Measurements from ENCODE around the gene PLD1. TPM values are rescaled to one million over a fixed set of nuclear protein-coding genes. Genes with fewer than 3 reads are reported as not detected.
A peak's percentile ranks its signal among the peaks of the same experiment; 100 is the strongest.

Gene PLD1
- total RNA-seq, 6 experiments from 2014 or later = 13.3 to 29.9 (median 18.5) TPM

GRCh38 chr3:171652932-171653331 lies 157.4 kb downstream of the PLD1 start:
- H3K4me3 ChIP-seq = no peak overlapping the region
- intact Hi-C loops (cut with DNase I) = no loop called here
- ATAC-seq (no peak), DNase-seq (no peak)
- H3K27ac ChIP-seq = no peak overlapping the region
- H3K9me3 ChIP-seq = no peaks in the 10 kb centered on the region
- no peak for TF ChIP-seq POLR2A (IDR thresholded peaks at IDR 0.05)
- no peak for TF ChIP-seq CTCF (IDR thresholded peaks at IDR 0.05)
- H3K27me3 ChIP-seq = no peaks in the 10 kb centered on the region
- peaks cover 0 to 20% (median 0%) of the 10 kb centered on the region in 4 donors for H3K36me3 ChIP-seq
- peaks cover 0 to 3% (median 0%) of the 10 kb centered on the region in 4 donors for H3K4me1 ChIP-seq
- 63% methylated on average over 1 of the region's 1 CpG for WGBS (ENCODE audit: insufficient coverage, low coverage, low lambda C conversion rate, missing lambda C conversion rate)

- ATAC-seq (peak in 1 of 4 donors; percentile 37), DNase-seq (no peak)
- Histone ChIP-seq H3K27me3 (no peaks in the 10 kb centered on the region), H3K36me3 (peaks cover 0 to 7% (median 0%) of the 10 kb centered on the region in 4 donors), H3K27ac (peak overlapping the region in 1 of 3 donors; percentile 9), H3K9me3 (no peaks in the 10 kb centered on the region), H3K4me1 (peaks cover 0 to 3% (median 0%) of the 10 kb centered on the region in 4 donors), H3K4me3 (no peak overlapping the region)
- 85% methylated on average over 5 of the region's 10 CpGs for WGBS (ENCODE audit: insufficient coverage, low coverage, low lambda C conversion rate, missing lambda C conversion rate)
- intact Hi-C loops (cut with DNase I) = loop anchor here (5.0 to 10.0 kb wide), 2 partner anchors 122 to 125 kb away; no protein-coding TSS in a partner anchor
- TF ChIP-seq POLR2A (IDR thresholded peaks at IDR 0.05) (no peak), CTCF (IDR thresholded peaks at IDR 0.05) (no peak)
These were observed 160.2 kb downstream of the PLD1 start for GRCh38 chr3:171649911-171650592.

DNA sequence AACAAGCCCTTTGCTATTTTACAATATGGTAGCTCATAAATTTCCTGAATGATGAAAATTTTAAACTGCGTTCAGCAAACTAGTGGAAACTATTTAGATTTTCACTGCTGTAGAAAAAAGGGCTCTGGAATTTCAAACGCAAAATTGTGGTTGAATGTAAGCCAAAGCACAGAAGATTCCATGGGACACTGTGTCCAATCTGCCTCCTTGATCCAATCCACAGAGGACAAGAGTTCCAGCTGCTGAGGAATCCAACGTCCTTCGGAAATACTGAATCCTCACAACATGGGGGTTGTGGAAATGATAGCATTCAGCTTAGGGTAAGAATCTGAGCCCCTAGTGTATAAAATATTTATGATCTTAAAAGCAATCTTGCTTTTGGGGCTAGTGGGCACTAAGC lies 161.0 kb downstream of the PLD1 start:
- Histone ChIP-seq H3K36me3 (peaks cover 0 to 7% (median 0%) of the 10 kb centered on the region in 4 donors), H3K27me3 (no peaks in the 10 kb centered on the region), H3K27ac (no peak overlapping the region), H3K9me3 (no peaks in the 10 kb centered on the region), H3K4me1 (no peaks in the 10 kb centered on the region), H3K4me3 (no peak overlapping the region)
- DNase-seq (no peak), ATAC-seq (no peak)
- no peak for TF ChIP-seq POLR2A (IDR thresholded peaks at IDR 0.05)
- no peak for TF ChIP-seq CTCF (IDR thresholded peaks at IDR 0.05)
- intact Hi-C loops (cut with DNase I) = loop anchor here (5.0 to 10.0 kb wide), 2 partner anchors 123 to 126 kb away; no protein-coding TSS in a partner anchor
- WGBS (ENCODE audit: insufficient coverage, low coverage, low lambda C conversion rate, missing lambda C conversion rate) = 75% methylated on average over 4 of the region's 4 CpGs

DNA sequence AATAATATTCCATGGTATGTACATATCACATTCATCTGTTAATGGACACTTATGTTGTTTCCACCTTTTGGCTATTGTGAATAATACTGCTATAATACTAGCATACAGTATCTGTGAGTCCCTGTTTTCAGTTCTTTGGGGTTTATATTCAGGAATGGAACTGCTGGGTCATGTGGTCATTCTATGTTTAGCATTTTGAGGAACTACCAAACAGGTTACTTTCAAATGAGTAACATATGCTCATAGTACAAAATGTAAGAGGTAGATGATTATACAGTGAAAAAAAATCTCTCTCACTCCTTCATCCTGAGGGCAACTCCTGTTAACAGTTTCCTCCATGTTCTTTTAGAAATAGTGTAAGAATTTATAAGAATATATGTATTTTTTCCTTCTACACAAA lies 162.2 kb downstream of the PLD1 start:
- DNase-seq (no peak), ATAC-seq (no peak)
- H3K27me3 ChIP-seq = no peaks in the 10 kb centered on the region
- no peak overlapping the region for H3K27ac ChIP-seq
- no peaks in the 10 kb centered on the region for H3K9me3 ChIP-seq
- intact Hi-C loops (cut with DNase I) = loop anchor here (5.0 to 10.0 kb wide), 2 partner anchors 124 to 127 kb away; no protein-coding TSS in a partner anchor
- no peak for TF ChIP-seq POLR2A (IDR thresholded peaks at IDR 0.05)
- no peak for TF ChIP-seq CTCF (IDR thresholded peaks at IDR 0.05)
- no peak overlapping the region for H3K4me3 ChIP-seq
- H3K36me3 ChIP-seq = peaks cover 0 to 5% (median 0%) of the 10 kb centered on the region in 4 donors
- no peaks in the 10 kb centered on the region for H3K4me1 ChIP-seq

Measured in right lobe of liver (tissue), 6 donors.